MV-4-11 (cell line): Measurements from ENCODE around the gene ALS2CL.

ENCODE experiments used
- DNase-seq: peaks from one replicate; lab custom pipeline; 2025; lab: John Stamatoyannopoulos, UW

ALS2CL gene

GRCh38 chr3:46664971-46665762 lies 28.3 kb downstream of the ALS2CL start:
- no peak for DNase-seq

- no peak for DNase-seq
These were observed 29.1 kb downstream of the ALS2CL start for GRCh38 chr3:46664188-46664970.

GRCh38 chr3:46663591-46664135 lies 29.8 kb downstream of the ALS2CL start:
- DNase-seq = peak; percentile 39

- DNase-seq = peak; percentile 17
These were observed 30.5 kb downstream of the ALS2CL start for GRCh38 chr3:46662771-46663551.

- DNase-seq = no peak
These were observed 31.4 kb downstream of the ALS2CL start for GRCh38 chr3:46661776-46662766.

- DNase-seq = no peak
These were observed 32.6 kb downstream of the ALS2CL start for GRCh38 chr3:46660543-46661523.

GRCh38 chr3:46660003-46660402 lies 33.5 kb downstream of the ALS2CL start:
- DNase-seq = no peak

- DNase-seq = no peak
These were observed 34.2 kb downstream of the ALS2CL start for GRCh38 chr3:46659285-46659684.

- DNase-seq = no peak
These were observed 36.5 kb downstream of the ALS2CL start for GRCh38 chr3:46656778-46657556.

- no peak for DNase-seq
These were observed 38.2 kb downstream of the ALS2CL start for GRCh38 chr3:46655271-46655670.

GRCh38 chr3:46651084-46651483 lies 42.4 kb downstream of the ALS2CL start:
- no peak for DNase-seq

GRCh38 chr3:46649436-46649835 lies 44.0 kb downstream of the ALS2CL start:
- DNase-seq = no peak

- no peak for DNase-seq
These were observed 45.4 kb downstream of the ALS2CL start for GRCh38 chr3:46648096-46648495.

GRCh38 chr3:46646700-46647099 lies 46.8 kb downstream of the ALS2CL start:
- DNase-seq = no peak

GRCh38 chr3:46643701-46644100 lies 49.8 kb downstream of the ALS2CL start:
- DNase-seq = no peak

- peak; percentile 40 for DNase-seq
These were observed 50.5 kb downstream of the ALS2CL start for GRCh38 chr3:46642971-46643370.

GRCh38 chr3:46640927-46641326 lies 52.6 kb downstream of the ALS2CL start:
- DNase-seq = peak; percentile 5

GRCh38 chr3:46639221-46639620 lies 54.3 kb downstream of the ALS2CL start:
- DNase-seq = no peak

GRCh38 chr3:46634856-46635255 lies 58.6 kb downstream of the ALS2CL start:
- peak; percentile 66 for DNase-seq
